ENCODE measurements around the gene ACBD6.

ACBD6 gene

GRCh38 chr1:180265201-180265600, 237.2 kb downstream of the ACBD6 start:
- Histone ChIP-seq H3K27me3 (replicated peaks) (peaks cover 7% of the 10 kb centered on the region), H3K36me3 (replicated peaks) (no peaks in the 10 kb centered on the region), H3K27ac (no peak overlapping the region), H3K4me3 (ENCODE audit: low read depth, low read length) (no peak overlapping the region)
- TF ChIP-seq CTCF (IDR thresholded peaks at IDR 0.05; ENCODE audit: low read depth, low read length, missing control alignments) = no peak
- in situ Hi-C loops (cut with HindIII; ENCODE audit: low pct_ligation_motif_present, low sequenced_read_pairs) = no loop called here
- no peak for DNase-seq

- Histone ChIP-seq H3K27me3 (replicated peaks) (peaks cover 9% of the 10 kb centered on the region), H3K36me3 (replicated peaks) (no peaks in the 10 kb centered on the region), H3K4me3 (ENCODE audit: low read depth, low read length) (no peak overlapping the region), H3K27ac (no peak overlapping the region)
- TF ChIP-seq CTCF (IDR thresholded peaks at IDR 0.05; ENCODE audit: low read depth, low read length, missing control alignments) = no peak
- no peak for DNase-seq
- in situ Hi-C loops (cut with HindIII; ENCODE audit: low pct_ligation_motif_present, low sequenced_read_pairs) = no loop called here
These were observed 237.8 kb downstream of the ACBD6 start for GRCh38 chr1:180264595-180264994.

GRCh38 chr1:180262628-180263488, 239.5 kb downstream of the ACBD6 start:
- H3K36me3 ChIP-seq (replicated peaks) = no peaks in the 10 kb centered on the region
- H3K27ac ChIP-seq = no peak overlapping the region
- no peak overlapping the region for H3K4me3 ChIP-seq (ENCODE audit: low read depth, low read length)
- in situ Hi-C loops (cut with HindIII; ENCODE audit: low pct_ligation_motif_present, low sequenced_read_pairs) = no loop called here
- peaks cover 13% of the 10 kb centered on the region for H3K27me3 ChIP-seq (replicated peaks)
- DNase-seq = no peak
- no peak for TF ChIP-seq CTCF (IDR thresholded peaks at IDR 0.05; ENCODE audit: low read depth, low read length, missing control alignments)

- TF ChIP-seq CTCF (IDR thresholded peaks at IDR 0.05; ENCODE audit: low read depth, low read length, missing control alignments) = no peak
- in situ Hi-C loops (cut with HindIII; ENCODE audit: low pct_ligation_motif_present, low sequenced_read_pairs) = no loop called here
These were observed 240.7 kb downstream of the ACBD6 start for GRCh38 chr1:180261524-180262155.

DNA sequence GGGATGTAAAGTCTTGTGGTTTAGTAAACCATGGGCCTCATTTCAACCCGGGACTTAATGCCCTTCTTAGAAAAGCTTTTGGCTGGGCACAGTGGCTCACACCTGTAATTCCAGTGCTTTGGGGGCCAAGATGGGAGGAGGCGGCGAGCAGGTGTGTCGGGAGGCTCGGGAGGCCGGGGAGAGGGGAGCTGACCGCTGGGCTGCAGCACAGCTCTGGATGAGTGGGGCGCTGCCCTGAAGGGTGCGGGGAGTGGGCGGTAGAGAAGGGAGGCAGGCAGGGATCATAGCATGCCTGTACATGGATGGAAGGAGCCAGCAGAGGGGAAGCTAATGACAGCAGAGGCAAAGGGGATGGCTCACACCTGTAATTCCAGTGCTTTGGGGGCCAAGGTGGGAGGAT, 241.3 kb downstream of the ACBD6 start:
- no peak for DNase-seq
- no peaks in the 10 kb centered on the region for H3K36me3 ChIP-seq (replicated peaks)
- in situ Hi-C loops (cut with HindIII; ENCODE audit: low pct_ligation_motif_present, low sequenced_read_pairs) = no loop called here
- TF ChIP-seq CTCF (IDR thresholded peaks at IDR 0.05; ENCODE audit: low read depth, low read length, missing control alignments) = no peak
- no peak overlapping the region for H3K27ac ChIP-seq
- H3K27me3 ChIP-seq (replicated peaks) = peaks cover 13% of the 10 kb centered on the region
- H3K4me3 ChIP-seq (ENCODE audit: low read depth, low read length) = no peak overlapping the region

More at GRCh38 chr1:180261524-180262155, 240.7 kb downstream of the ACBD6 start:
- Histone ChIP-seq H3K4me3 (ENCODE audit: low read depth, low read length) (no peak overlapping the region), H3K36me3 (replicated peaks) (no peaks in the 10 kb centered on the region), H3K27me3 (replicated peaks) (peaks cover 13% of the 10 kb centered on the region), H3K27ac (no peak overlapping the region)
- DNase-seq = no peak

Measured in brain microvascular endothelial cell (primary cell).